Pulmonary artery endothelial cell (primary cell): ENCODE data around the gene SUSD3. TPM values are rescaled to one million over a fixed set of nuclear protein-coding genes. Genes with fewer than 3 reads are reported as not detected.
"Not testable (repeated sequence)": the region's sequence is repeated elsewhere in the genome, so short reads cannot be mapped to it uniquely, and the experiment has no call there.

Experiments
- DNase-seq: peaks from one replicate; pipeline ENCODE4 v3.0.0-alpha.2; 2011; ENCODE audit warnings: low read depth, low spot score
- total RNA-seq: library from RNA; depleted of rRNA; stranded (reverse); fragments of >200 nt; gene quantifications from 2 replicates; pipeline ENCODE4 v1.2.3, GENCODE V29; 2014

SUSD3 gene
- total RNA-seq, result 0.13 and 0.39 TPM in 2 replicates

DNA sequence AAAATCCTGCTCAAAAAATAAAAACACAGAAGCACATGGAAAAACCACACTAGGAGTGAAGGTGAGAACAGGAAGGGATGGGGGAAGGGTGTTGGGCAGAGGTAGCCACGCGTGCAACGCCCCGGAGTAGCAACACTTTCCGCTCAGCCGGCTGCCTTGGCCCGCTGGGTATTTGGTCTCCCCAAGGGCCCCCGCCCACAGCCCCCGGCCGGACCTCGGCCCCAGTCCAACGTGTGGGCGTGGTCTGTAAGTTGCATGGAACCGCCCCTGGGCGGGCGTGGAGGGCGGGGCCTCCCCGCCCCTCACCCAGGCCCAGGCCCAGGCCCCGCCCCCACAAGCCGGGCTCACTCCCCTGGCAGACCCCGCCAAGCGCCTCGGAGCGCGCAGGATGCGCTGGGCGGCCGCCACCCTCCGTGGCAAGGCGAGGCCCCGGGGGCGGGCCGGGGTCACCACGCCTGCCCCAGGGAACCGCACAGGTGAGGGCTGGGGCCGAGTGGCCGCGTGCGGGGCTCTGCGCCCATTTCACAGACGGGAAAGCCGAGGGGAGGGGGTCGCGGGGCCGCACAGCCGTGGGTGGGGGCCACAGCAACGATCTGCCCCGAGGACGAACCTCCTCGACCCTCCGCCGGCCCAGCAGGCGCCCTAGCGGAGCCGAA is at the start of gene SUSD3:
Gene SUSD3, plus strand, starts transcription at position 347 of the 656 bp plus-strand sequence. Its CDS starts 42 bp downstream, at position 389.
- DNase-seq, result no peak

DNA sequence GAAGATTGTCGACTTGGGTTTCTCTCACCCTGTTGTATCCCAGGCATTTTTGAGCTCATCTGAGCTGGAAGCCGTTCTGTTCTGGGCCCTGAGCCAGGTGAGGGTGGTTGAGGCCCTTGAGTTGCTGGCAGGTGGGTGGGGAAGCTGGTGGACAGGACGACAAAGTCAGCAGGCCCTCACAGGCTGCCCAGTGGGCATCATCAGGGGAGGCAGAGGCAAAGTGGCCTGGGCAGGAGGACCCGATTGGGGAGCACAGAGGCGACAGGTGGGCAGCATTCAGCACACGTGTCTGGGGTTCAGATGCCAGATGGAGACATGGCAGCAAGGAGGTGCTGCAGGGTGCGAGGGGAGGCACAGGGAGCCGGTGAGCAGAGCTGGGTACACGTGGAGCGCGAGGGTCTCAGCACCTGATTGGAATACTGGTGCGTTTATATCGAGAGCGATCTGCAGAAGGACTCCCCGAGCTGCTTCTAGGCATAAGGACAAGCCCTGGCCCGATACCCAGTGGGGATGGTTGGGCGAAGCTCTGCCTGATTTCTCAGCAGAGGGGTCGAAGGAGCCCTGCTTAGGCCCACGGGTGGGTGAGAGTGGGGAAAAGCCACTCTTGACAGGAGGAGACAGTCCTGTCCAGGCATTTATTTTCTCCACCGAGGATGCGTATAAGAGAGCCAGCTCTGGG is 49.0 kb upstream of the SUSD3 start:
- no peak for DNase-seq

GRCh38 chr9:93010056-93010455 is 48.4 kb upstream of the SUSD3 start:
- no peak for DNase-seq

- no peak for DNase-seq
These were observed 47.8 kb upstream of the SUSD3 start for GRCh38 chr9:93010704-93011103.

DNA sequence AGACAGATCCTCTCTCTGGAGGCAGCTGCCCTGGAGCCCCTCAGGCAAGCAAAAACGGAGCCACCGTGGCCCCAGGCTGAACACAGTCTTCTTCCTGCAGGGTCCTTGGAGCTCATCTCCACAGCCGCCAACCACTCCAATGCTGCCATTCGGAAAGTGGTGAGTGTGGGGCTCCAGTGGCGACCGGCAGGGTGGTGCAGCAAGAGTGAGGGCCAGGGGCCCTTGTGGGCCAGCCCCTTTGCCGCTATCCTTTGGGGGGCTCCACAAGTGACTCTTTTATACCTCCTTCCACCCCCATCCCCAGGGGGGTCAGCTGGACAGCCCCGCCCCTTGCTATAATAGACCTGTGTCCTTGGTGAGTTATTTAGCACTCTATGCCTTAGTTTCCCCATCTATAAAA is 47.4 kb upstream of the SUSD3 start:
- DNase-seq, result no peak

GRCh38 chr9:93012963-93013855 is 45.3 kb upstream of the SUSD3 start:
- no peak for DNase-seq

- no peak for DNase-seq
These were observed 44.5 kb upstream of the SUSD3 start for GRCh38 chr9:93013856-93014582.

DNA sequence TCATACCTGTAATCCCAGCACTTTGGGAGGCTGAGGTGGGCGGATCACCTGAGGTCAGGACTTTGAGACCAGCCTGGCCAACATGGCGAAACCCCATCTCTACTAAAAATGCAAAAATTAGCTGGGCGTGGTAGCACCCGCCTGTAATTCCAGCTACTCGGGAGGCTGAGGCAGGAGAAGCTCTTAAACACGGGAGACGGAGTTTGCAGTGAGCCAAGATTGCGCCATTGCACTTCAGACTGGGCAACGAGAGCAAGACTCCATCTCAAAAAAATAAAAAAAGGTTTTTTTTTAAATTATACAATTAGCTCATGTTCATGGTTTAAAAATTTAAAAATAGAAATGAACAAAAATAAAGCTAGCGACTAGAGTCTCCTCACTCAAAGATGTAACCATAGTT is 43.3 kb upstream of the SUSD3 start:
- not testable (repeated sequence) for DNase-seq

- no peak for DNase-seq
These were observed 40.9 kb upstream of the SUSD3 start for GRCh38 chr9:93017621-93018020.

DNA sequence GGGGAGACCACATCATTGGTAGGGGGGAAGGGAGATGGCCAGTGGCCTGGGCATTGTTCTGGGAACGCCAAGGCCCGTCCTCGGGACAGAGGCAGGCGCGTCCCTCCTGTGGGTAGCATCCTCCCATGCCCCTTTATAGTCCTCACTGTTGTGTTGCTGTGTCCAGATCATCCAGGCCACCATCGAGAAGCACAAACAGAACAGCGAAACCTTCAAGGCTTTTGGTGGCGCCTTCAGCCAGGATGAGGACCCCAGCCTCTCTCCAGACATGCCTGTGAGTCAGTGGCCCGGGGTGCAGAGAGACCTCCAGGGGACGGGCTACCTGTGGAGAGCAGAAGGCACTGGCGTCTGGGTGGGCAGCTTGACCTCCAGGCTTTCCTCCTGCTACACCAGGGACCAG is 38.4 kb upstream of the SUSD3 start:
- no peak for DNase-seq

DNA sequence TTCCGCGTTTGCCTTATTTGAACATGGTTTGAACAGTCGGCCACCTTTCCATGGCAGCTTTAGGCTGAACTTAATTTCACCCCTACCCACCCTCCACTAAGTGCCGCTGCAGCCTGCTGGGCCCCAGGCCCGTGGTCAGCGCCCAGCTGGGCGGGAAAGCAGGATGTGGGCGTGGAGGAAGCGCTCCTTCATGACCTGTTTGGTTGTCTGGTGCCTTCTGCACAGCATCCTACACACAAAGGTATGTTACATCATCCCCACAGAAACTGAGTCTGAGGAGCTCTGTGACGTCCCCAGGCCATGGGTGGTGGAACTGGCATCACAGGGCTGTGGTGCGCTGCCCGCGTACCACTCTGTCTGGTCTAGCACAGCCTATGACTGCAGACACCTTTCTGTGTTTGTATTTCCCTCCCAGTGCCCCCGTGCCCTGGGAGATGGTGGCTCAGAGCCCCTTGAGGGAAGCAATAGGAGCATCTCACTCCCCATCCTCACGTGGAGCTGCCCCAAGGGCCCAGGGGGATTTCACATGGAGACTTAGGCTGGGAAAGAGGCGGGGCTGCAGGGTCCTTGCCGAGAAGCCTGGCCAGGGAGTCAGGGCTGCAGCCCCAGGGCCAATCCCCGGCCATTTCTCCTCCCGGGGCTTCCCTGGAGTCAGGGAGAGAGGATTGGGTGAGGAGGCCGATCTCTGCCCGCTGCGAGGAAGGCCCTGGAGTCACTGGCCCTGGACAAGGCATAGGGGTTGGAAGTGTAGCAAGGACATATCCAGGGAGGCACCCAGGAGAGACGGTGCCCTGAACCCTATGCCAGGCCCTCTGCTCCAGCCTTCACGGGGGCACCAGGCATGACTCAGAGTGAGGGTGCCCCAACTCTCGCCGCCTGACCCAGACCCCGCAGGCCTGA is 37.5 kb upstream of the SUSD3 start:
- no peak for DNase-seq

DNA sequence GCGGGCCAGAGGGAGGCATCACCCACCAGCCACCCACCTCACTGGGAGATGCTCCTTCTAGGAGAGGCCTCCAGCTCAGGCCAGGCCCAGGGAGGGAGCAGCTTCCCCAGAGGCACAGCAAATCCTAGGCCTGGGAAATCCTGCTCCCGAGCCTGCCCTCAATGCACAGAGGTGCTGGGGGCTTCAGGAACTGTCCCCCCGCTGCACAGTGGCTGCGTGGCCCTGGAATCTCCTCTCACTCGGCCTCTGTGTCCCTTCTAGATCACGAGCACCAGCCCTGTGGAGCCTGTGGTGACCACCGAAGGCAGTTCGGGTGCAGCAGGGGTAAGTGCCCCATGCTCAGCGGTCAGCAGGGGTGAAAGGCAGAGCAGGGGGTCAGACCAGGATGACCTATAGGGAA is 36.4 kb upstream of the SUSD3 start:
- DNase-seq, result no peak

DNA sequence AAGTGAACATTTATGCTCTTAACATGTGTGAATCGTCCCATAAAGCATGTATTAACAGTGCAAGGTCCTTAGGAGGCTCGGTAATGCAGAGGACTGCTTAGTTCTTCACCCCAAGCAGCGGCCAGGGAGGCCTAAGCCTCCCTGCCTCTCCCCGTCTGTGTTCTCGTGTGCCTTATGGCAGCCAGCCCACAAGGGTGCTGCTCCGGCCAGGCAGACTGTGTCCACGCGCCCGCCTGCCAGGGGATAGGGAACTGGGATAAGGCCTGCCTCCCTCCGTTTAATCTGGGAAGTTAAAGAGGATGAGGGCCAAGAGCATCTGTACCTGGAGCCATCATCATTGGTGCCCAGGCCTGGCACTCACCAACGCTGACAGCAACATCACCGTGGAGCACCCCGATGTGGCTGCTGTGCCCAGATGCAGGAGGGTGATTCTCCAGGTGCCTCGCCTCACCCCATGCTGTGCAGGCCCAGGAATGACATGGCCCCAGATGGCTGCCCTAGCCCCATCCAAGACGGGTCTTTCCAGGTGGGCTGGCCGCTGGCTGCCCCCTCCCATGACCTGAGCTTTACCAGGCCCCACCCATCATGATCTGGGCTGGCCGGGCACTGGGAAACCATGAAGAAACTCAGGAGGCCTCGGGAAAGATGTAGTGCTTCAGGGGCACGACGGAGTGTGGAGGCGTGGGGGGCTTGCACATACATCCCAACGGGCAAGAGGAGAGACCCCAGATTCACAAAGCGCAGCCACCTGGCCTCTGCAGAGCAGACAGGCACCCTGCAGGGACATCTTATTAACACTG is 35.6 kb upstream of the SUSD3 start:
- DNase-seq, result no peak

DNA sequence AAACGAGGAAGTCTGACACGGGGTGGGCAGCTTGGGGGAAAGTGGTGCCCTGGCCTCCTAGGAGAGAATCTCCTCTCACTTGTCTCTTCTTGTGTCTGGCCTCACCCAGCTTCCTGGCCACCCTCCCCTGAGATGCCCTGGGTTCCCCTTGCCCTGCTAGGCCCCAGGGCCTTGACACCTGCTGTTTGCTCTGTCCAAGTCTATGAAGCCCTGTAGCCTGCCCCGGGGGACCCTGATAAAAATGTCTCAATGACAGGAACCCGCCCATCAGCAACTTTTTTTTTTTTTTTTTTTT is 35.0 kb upstream of the SUSD3 start:
- DNase-seq, result no peak

DNA sequence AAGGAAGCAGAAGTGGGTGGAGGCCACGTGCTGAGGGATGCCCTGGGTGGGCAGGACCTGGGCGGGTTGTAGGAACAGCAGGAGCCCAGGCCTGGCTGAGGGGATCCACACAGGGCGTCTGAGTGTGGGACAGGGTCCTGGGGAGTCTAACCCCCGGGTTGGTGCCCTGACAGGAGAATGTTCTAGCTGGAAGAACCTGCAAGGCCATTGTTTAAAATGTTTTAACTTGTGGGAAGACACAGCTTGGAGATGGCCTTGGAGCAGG is 33.9 kb upstream of the SUSD3 start:
- no peak for DNase-seq

DNA sequence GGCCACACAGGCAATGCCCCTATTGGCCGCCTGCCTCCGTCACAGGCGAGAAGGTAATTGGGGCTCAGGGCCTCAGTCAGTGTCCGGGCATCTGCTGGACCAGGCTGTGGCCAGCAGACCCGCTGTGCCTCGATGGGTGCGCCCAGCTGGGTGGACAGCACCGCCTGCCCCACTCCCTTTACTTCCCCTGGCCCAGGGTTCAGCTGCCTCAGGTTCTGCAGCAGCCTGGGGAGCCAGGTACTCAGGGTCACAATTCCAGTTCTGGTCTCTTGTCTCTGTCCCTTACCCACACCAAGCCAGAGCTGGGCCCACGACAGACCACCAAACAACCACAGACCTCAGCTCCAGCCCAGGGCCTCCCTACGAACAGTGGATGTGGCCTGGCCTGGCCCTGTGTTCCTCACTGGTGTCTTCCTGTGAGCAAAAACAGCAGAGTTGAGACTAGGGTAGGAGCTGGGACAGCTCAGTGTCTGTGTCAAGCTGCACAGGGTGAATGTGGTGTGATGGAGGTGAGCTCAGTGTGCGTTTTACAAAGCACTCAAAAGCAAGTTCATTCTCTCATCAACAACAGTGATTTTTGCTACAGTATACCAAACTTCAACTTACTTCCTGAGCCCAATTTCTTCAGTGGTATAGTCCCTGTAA is 33.4 kb upstream of the SUSD3 start:
- no peak for DNase-seq

GRCh38 chr9:93025736-93026135 is 32.8 kb upstream of the SUSD3 start:
- no peak for DNase-seq

GRCh38 chr9:93026640-93027039 is 31.9 kb upstream of the SUSD3 start:
- no peak for DNase-seq

DNA sequence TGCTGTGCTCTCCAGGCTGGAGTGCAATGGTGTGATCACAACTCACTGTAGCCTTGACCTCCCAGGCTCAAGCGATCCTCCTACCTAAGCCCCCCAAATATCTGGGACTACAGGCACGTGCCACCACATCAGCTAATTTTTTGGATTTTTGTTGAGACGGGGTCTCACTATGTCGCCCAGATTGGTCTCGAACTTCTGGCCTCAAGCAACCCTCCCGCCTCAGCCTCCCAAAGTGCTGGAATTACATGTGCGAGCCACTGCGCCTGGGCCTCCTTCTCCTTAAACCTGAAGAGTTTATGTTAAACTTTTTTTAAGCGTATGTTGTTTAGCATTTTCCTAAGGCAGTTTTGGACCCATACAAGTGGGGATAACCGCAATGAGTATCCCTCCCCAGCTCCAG is 30.8 kb upstream of the SUSD3 start:
- no peak for DNase-seq
